Adipose tissue (tissue), 3 donors: ENCODE measurements around the gene OTUD4. TPM values are rescaled to one million over a fixed set of nuclear protein-coding genes. Genes with fewer than 3 reads are reported as not detected.
"Not testable (repeated sequence)": the region's sequence is repeated elsewhere in the genome, so short reads cannot be mapped to it uniquely, and the experiment has no call there.

Experiments used
- H3K27ac ChIP-seq: one replicate; pipeline ENCODE4 v1.5.1; 2013; ENCODE audit warnings: low read depth, low read length
- WGBS, 3 donors: extraction: QIAGEN DNeasy Blood & Tissue Kit; methylation state at CpG; one replicate each; pipeline ENCODE4 v1.1.7; 2013; 5-methylcytosine and 5-hydroxymethylcytosine counted together
- polyA plus RNA-seq, 3 donors: library from polyadenylated mRNA; stranded (reverse); fragments of 200-250 nt; gene quantifications; one replicate each; pipeline ENCODE4 v1.2.3, GENCODE V29; 2013
- donor health status: healthy with polysubstance abuse.
- donor health status: Bipolar disorder and iron deficiency.
- donor health status: healthy.

OTUD4 gene
- polyA plus RNA-seq, 3 donors: 5.3 to 17.4 (median 5.8) TPM

DNA sequence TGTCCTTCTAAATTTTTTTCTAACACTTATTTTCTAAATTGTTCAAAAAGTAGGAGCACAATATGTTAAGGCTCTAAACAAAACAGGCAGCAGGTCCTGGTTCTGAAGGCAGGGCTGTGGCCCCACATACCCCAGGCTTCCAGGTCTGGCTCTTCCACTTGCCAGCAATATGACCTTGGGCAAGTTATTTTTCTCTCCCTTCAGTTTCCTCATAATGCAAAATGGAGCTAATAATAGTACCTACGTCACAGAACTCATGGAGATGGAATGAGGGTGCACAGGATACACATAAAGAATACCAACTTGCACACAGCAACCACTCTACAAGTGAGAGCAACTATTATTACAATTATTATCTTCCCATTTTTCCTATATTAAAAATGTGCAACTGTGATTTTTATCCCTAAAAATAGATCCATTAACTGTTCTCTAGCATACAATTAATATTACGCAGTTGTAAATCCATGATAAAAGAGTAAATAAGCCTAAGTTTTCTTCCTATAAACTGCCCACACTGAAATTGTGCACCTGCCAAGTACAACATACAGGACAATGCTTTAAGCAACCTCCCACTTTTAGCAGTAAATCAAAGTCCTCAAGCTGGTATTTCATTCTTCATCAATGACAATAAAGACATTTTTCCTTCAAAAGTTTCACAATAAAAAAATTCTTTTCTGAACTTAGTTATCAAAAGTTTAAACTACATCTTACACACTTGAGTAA is 27.0 kb downstream of the OTUD4 start:
- H3K27ac ChIP-seq: no peak overlapping the region

DNA sequence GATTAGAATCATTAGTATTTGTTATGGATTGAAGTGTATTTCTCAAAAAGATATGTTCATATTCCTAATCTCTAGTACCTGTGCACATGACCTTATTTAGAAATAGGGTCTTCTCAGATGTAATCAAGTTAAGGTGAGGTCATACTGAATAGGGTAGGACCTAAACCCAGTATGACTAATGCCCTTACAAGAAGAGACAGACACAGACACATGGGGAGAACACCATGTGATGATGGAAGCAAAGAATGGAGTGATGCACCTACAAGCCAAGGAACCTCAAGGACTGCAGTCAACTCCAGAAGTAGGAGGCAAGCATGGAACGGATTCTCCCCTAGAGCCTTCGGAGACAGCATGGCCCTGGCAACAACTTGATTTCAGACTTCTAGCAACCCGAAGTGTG is 31.4 kb downstream of the OTUD4 start:
- WGBS, 3 donors: 92 to 94% (median 93%) methylated on average over 3 of the region's 3 CpGs
- H3K27ac ChIP-seq: no peak overlapping the region

More for the DNA sequence above, 27.0 kb downstream of the OTUD4 start:
- WGBS, 3 donors: 47 to 85% (median 82%) methylated on average over 2 of the region's 2 CpGs

DNA sequence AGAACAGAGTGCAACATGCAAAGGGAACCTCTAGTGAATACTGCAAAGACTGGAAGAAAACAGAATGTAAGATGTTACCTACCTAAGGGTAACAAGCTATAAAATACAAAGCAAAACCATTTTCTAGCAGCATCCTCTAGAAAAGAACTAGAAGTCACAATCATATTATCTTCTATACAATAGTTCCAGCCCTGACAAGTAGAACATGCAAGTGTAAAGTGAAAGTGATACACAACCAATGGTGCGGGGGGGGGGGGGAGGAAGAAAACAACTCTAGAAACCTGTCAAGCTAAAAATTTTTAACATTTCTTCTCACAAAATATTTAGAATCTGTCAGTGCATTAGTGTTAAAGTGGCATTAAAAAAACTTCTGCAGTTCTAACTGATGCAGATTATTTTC is 44.2 kb downstream of the OTUD4 start:
- H3K27ac ChIP-seq: not testable (repeated sequence)
- whole genome bisulfite sequencing, 3 donors: 60 to 78% (median 71%) methylated on average over 1 of the region's 1 CpG

- H3K27ac ChIP-seq: no peak overlapping the region
- 44 to 71% (median 57%) methylated on average over 5 of the region's 5 CpGs for WGBS, 3 donors
These were observed 47.8 kb downstream of the OTUD4 start for GRCh38 chr4:145132511-145133098.

DNA sequence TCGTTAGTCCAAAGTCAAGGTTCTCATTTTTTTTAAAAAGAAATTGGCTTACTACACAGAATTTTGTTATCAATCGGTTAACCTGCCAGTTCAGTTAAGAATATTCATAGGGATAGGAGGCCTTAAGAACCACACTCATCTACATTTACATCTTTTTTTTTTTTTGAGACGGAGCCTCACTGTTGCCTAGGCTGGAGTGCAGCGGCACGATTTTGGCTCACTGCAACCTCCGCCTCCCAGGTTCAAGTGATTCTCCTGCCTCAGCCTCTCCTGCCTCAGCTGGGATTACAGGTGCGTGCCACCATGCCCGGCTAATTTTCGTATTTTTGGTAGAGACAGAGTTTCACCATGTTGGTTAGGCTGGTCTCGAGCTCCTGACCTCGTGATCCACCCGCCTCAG is 48.5 kb downstream of the OTUD4 start:
- H3K27ac ChIP-seq: no peak overlapping the region
- WGBS, 3 donors: 86 to 95% (median 94%) methylated on average over 12 of the region's 12 CpGs

DNA sequence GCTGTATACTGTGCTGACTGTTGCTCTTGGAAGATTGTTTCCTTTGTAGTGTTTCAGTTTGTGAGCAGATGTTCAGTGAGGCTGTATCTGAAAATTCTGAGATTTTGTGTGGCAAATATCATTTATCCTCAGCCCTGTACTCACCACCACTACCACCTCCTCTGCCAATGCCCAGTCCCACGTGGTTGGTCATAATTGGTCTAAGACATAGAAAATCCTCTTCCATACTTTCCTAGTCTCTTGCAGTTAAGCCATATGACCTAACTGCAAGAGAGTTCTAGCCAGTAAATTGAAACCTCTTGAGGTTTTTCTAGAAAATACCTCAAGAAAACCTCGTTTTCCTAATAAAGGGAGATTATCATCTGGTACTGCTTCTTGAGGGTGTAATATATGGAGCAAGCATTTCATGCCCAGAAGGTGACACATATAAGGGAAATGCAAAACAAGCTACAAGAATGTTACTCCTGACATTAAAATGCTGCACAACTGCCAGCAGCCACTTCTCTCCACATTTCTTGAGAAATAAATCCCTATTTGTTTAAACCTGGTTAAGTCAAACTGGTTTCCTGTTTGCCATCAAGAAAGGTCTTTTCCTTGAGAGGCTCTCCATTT is 49.5 kb downstream of the OTUD4 start:
- H3K27ac ChIP-seq: no peak overlapping the region
- 63 to 74% (median 70%) methylated on average over 2 of the region's 2 CpGs for WGBS, 3 donors

- no peak overlapping the region for H3K27ac ChIP-seq
These were observed 50.3 kb downstream of the OTUD4 start for GRCh38 chr4:145130130-145130529.

DNA sequence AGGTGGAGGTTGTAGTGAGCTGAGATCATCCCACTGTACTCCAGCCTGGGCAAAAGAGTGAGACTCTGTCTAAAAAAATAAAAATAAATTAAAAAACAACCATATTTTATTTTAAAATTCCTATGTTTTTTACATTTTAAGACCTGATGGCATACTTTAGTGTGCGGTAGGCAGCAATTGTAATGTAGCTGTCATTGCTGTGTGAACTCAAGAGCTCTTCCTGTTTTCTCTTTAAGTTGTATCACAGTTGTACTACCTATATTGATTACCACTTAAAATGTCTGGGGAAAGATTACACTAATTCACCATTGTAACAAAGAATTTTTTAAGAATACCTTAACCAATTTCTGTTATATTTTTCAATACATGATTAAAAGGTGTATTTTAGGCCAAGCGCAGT is 55.0 kb downstream of the OTUD4 start:
- no peak overlapping the region for H3K27ac ChIP-seq
- WGBS, 3 donors: 99 to 100% (median 99%) methylated on average over 2 of the region's 2 CpGs

- H3K27ac ChIP-seq: no peak overlapping the region
These were observed 72.3 kb downstream of the OTUD4 start for GRCh38 chr4:145108128-145108527.

GRCh38 chr4:145107126-145107525 is 73.3 kb downstream of the OTUD4 start:
- H3K27ac ChIP-seq: no peak overlapping the region
- 45 to 62% (median 54%) methylated on average over 2 of the region's 2 CpGs for WGBS, 3 donors

DNA sequence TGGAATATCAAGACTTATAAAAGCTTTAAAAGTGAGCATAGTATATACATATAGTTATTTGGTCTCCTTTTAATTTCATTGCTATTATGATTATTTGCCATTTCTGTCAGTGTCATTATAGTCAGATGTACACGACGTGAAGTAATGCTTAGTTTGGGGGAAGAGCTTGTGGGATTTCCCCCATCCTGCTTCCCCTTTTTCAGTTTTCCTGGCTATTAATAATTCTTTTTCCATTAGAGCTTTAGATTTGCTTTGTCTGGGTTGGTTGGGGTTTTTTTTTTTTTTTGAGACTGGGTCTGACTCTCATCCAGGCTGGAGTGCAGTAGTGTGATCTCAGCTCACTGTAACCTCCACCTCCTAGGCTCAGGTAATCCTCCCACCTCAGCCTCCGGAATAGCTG is 76.9 kb downstream of the OTUD4 start:
- H3K27ac ChIP-seq: no peak overlapping the region
- 68 to 82% (median 69%) methylated on average over 3 of the region's 3 CpGs for WGBS, 3 donors

DNA sequence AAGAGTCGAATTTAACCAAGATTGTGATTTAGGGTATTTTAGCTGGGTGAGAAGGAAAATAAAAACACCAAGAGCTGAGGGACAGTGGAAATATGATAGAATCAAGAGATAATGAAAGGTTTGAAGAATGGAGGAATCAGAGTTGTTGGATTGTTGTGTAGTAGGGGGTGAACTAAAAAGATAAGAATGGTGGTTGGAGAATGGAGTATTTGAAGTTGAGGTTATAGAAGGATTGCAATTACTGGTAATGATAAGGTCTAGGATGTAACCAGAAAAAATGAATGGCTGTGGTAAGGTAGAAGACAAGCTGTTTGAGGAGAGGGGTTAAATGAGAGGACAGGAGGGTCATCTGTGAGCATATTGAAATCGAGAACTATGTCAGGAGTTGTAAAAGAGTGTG is 77.8 kb downstream of the OTUD4 start:
- no peak overlapping the region for H3K27ac ChIP-seq
- WGBS, 3 donors: 81 to 89% (median 85%) methylated on average over 2 of the region's 2 CpGs

DNA sequence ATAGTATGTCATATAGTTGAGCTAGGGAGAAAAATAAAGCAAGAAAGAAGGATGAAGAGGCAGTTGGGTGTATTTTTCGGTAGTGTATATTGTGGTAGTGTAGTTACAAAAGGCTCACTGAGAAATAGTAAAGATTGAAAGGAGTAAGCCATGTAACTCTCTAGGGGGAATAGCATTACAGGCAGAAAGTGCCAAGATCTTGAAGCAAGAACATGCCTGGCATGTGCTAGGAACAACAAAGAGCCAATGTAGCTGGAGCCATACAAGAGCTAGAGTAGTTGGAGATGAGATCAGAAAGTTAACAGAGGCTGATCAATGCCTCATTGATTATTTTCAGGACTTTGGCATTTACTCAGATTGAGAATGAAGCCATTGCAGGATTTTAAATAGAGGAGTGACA is 79.3 kb downstream of the OTUD4 start:
- H3K27ac ChIP-seq: no peak overlapping the region
- 90 to 97% (median 96%) methylated on average over 1 of the region's 1 CpG for WGBS, 3 donors

- 14 to 24% (median 16%) methylated on average over 5 of the region's 5 CpGs for WGBS, 3 donors
- H3K27ac ChIP-seq: no peak overlapping the region
These were observed 80.7 kb downstream of the OTUD4 start for GRCh38 chr4:145099653-145100052.

DNA sequence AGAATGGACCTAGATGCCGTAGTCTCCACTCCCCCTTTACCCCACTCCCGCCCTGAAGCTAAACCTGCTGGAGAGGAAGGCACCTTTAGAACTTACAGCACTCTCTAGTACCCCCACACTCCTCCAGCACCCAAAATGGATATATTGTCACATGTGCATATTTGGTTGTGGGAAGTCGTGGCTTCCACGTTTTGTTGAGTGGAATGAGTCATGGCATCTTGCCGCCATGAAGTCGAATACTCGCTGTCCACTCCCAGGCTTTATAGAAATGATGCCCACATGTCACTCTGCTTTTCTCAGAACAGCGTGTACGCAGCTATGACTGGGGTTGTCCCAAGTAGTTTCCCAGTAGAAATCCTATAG is 81.7 kb downstream of the OTUD4 start:
- peak overlapping the region; percentile 80 for H3K27ac ChIP-seq
- WGBS, 3 donors: 0 to 1% (median 0%) methylated on average over 9 of the region's 9 CpGs

DNA sequence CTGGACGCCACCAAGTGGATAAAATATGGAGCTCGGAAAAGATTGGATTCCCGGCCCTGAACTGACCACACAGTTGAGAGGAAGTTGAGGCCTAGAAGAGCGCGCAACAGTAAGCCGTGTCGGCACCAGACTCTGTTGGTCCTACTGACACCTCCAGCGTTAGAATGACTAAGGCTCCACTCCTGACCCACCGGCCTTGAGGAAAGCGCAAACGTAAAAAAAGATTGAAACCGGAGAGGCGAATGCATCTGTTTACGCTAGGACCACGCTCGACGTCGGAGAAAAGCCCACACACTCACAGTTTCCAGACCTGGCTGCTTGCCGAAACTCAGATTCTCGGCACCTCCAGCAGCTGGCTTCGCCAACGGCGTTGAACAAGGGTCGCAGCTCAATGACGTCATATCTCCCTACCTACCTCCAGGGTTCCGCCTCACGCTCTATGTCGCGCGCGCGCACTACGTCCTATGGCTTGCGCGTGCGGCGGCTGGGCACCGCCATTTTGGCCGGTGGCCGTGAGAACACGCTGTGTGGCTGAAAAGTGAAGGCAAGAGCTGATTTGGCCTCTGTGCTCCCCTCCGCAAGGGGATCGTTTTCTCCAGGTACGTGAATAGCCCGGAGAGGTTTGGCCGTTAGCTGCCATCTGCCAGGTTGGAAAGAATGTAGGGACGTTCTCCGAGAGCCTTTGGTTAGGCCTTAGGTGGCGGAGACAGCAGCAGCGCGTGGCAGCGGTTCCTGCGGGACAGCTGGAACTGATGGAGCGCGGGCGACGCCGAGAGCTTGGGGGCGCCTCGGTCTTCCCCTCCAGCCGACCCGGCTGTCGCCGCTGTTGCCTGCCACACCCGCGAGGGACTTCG is 82.3 kb downstream of the OTUD4 start, which contains the start of the genes ABCE1 and ANAPC10:
Gene ABCE1 (plus strand): TSS at position 491 of the 854 bp plus-strand sequence. CDS start 6,102 bp downstream, outside the sequence.
Gene ANAPC10 (minus strand): TSS at position 376 of the 854 bp plus-strand sequence. CDS start 2,097 bp downstream, outside the sequence.
- WGBS, 3 donors: 0% methylated on average over 67 of the region's 67 CpGs
- peak within 1 kb of the TSS; percentile 80 for H3K27ac ChIP-seq

GRCh38 chr4:145097331-145097820 is 83.0 kb downstream of the OTUD4 start:
- H3K27ac ChIP-seq: peak overlapping the region; percentile 52
- WGBS, 3 donors: 4 to 9% (median 9%) methylated on average over 10 of the region's 10 CpGs

- WGBS, 3 donors: 98 to 99% (median 98%) methylated on average over 2 of the region's 2 CpGs
- no peak overlapping the region for H3K27ac ChIP-seq
These were observed 86.8 kb downstream of the OTUD4 start for GRCh38 chr4:145093638-145094037.

DNA sequence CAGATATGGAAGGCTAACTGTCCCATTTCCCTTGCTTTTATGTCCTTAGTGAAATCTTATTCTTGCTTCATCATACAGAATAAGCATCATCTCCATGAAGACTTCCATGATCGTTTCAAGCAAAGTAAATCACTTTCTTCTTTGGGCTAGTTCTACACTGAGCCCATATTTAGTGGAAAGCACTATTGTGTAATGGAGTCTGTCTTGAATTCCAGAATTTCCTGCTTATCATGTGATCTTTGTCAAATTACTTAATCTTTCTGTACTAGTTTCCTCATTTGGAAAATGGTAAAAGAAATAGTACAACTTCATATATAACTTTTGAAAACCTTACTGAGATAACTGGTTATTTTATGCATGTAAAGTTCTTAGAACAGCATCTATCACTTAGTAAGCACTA is 90.0 kb downstream of the OTUD4 start:
- WGBS, 3 donors: 82 to 95% (median 91%) methylated on average over 1 of the region's 1 CpG
- H3K27ac ChIP-seq: no peak overlapping the region
